Mononuclear cell (primary cell): Measurements from ENCODE around the gene PAF1. TPM values are rescaled to one million over a fixed set of nuclear protein-coding genes. Genes with fewer than 3 reads are reported as not detected.

Source experiments
- H3K27me3 ChIP-seq: 2 replicates; pipeline ENCODE4 v1.6.0; 2011; ENCODE audit warnings: low read length, control low read depth; ENCODE audit not compliant: insufficient read depth
- H3K4me1 ChIP-seq: 2 replicates; pipeline ENCODE4 v1.5.1; 2011; ENCODE audit warnings: mild to moderate bottlenecking, low read length, control low read depth; ENCODE audit not compliant: insufficient read depth
- H3K4me3 ChIP-seq: 2 replicates; pipeline ENCODE4 v1.5.1; 2011; ENCODE audit warnings: mild to moderate bottlenecking, low read length, moderate library complexity
- H3K9me3 ChIP-seq: 2 replicates; pipeline ENCODE4 v1.5.1; 2011; ENCODE audit warnings: low read depth, mild to moderate bottlenecking, control low read depth, low read length
- total RNA-seq: library from RNA; depleted of rRNA; stranded (reverse); fragments of >200 nt; gene quantifications from one replicate; pipeline ENCODE4 v1.2.3, GENCODE V29; 2012

The PAF1 gene
- total RNA-seq, 1 donor, result 26.1 TPM

DNA sequence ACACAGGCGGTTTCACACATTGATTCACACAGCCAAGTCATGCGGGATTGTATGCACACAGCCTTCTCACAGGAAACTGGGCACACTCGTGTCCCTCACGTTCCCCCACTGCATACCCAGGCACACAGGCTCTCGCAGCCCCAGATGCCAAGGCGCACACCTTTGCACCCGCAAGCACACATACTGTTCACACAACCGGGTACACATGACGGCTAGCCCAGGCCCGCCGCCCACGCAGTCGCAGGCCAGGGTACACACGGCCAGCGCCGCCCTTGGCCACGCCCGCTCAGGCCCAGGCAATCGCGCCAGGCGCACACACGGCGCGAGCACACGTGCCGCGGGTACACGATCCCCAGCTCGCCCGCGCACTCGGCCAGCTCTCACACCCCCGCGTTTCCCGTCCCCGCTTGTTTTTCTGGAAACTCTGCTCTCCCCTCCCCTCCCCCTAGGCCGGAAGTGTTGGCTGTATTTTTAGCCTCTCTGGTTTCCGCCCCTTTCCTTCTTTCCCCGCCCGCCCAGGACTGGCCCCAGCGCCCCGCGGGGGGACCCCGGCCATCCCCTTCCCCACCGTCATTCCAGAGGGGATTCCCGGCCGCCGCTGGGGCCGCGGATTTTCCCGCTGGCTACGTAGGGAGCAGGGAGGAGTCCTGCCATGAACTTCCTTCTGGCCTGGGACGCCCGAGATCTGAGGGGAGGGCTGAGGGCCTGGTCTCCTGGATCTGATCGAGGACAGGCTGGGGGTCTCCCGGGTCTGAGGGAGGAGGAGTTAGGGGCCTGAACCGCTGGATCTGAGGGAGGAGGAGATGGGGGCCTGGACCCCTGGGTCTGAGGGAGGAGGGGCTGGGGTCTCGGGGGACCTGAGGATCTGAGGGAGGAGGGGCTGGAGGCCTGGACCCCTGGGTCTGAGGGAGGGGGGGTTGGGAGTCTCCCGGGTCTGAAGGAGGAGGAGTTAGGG lies 11.7 kb upstream of the PAF1 start:
- H3K4me1 ChIP-seq, result peaks cover 84% of the 10 kb centered on the region
- H3K9me3 ChIP-seq, result no peaks in the 10 kb centered on the region
- peak overlapping the region; percentile 53 for H3K4me3 ChIP-seq
- H3K27me3 ChIP-seq, result no peaks in the 10 kb centered on the region

DNA sequence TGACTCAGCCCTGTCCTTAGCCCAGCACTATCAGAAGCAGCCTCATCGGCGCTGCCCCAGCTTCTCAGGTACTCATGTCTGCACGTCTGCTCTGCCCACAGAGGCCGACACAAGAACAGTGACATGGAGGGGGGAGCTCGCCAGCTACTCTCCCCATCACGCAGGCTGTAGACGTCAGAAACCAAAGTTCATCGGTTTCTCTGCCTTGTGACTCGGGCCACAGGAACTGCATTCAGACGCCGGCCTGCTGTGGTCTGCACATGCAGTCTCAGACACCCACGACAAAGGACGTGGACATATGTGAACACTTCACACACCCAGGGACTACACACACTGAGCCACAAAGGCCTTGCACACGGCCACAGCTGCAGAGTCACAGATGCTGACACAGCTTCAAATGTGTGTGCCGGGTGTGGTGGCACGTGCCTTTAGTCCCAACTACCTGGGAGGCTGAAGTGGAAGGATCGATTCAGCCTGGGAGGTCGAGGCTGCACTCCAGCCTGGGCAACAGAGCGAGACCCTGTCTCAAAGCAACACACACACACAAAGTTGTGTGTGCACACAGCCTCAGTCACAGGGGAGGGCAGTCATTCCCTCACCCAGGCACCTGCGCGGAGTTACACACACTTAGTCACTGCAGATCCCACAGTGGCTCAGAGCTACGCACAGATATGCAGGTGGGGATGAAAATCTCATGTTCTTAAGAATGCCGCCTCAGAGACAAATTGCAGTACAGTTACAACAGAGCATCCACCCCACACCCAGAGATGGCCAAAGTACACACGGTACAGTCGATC lies 10.8 kb upstream of the PAF1 start:
- Histone ChIP-seq H3K4me1 (peaks cover 91% of the 10 kb centered on the region), H3K9me3 (no peaks in the 10 kb centered on the region), H3K4me3 (no peak overlapping the region), H3K27me3 (no peaks in the 10 kb centered on the region)

GRCh38 chr19:39401070-39401548 lies 10.2 kb upstream of the PAF1 start:
- no peaks in the 10 kb centered on the region for H3K27me3 ChIP-seq
- H3K4me1 ChIP-seq, result peaks cover 89% of the 10 kb centered on the region
- no peak overlapping the region for H3K4me3 ChIP-seq
- H3K9me3 ChIP-seq, result no peaks in the 10 kb centered on the region

GRCh38 chr19:39400061-39400460 lies 9.2 kb upstream of the PAF1 start:
- H3K27me3 ChIP-seq, result no peaks in the 10 kb centered on the region
- H3K4me3 ChIP-seq, result no peak overlapping the region
- H3K9me3 ChIP-seq, result no peaks in the 10 kb centered on the region
- peaks cover 79% of the 10 kb centered on the region for H3K4me1 ChIP-seq

DNA sequence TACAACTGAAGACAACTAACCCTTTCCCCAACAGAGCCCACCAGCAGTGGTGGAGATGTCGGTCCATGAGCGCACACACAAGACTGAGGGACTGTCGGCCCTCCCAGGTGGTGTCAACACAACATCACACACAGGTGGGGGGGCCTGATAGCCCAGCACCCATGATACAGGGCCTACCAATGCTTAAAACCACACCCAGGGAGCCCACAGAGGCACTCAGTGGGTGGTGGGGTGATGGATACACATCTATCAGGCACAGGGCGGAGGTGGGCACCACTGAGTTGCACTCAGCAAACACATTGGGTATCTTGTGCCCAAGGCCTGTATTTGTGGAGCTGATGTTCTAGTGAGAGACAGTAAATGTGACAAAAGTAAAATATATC lies 8.8 kb upstream of the PAF1 start:
- Histone ChIP-seq H3K27me3 (no peaks in the 10 kb centered on the region), H3K9me3 (no peaks in the 10 kb centered on the region), H3K4me3 (no peak overlapping the region), H3K4me1 (peaks cover 75% of the 10 kb centered on the region)

DNA sequence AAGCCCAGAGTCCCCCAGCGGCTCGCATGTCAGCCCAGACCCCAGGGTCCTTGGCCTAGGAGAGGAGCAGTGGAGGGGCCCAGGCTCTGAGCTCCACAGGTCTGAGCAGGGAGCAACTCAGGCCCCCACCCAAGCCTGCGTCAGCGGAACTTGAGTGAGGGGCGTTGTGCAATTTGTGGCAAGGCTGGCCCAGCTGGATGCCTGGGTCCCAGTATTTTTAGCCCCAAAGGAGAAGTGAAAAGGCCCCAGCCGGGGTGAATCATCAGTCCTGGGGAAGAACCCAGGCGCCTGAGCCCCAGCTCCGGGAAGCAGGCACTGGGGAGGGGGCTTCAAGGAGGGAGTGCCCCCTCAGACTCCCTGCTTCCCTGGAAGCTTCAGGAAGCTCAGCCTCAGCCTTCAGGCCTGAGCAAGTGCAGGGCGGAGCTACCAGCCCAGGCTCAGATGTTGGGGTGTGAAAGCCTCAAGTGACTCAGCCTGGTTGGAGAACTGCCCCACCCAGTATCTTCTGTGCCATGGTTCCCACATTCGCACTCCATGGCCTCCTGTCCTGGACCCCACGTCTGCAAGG lies 7.5 kb upstream of the PAF1 start:
- Histone ChIP-seq H3K4me3 (peak overlapping the region; percentile 24), H3K4me1 (peaks cover 68% of the 10 kb centered on the region), H3K9me3 (no peaks in the 10 kb centered on the region), H3K27me3 (no peaks in the 10 kb centered on the region)

GRCh38 chr19:39397360-39398296 lies 6.7 kb upstream of the PAF1 start:
- H3K9me3 ChIP-seq, result no peaks in the 10 kb centered on the region
- H3K4me1 ChIP-seq, result peaks cover 65% of the 10 kb centered on the region
- no peaks in the 10 kb centered on the region for H3K27me3 ChIP-seq
- H3K4me3 ChIP-seq, result peak overlapping the region; percentile 24

GRCh38 chr19:39390451-39390750 lies 505 bp downstream of the PAF1 start:
- peak overlapping the region; percentile 74 for H3K4me3 ChIP-seq
- no peaks in the 10 kb centered on the region for H3K27me3 ChIP-seq
- no peaks in the 10 kb centered on the region for H3K9me3 ChIP-seq
- peaks cover 34% of the 10 kb centered on the region for H3K4me1 ChIP-seq

DNA sequence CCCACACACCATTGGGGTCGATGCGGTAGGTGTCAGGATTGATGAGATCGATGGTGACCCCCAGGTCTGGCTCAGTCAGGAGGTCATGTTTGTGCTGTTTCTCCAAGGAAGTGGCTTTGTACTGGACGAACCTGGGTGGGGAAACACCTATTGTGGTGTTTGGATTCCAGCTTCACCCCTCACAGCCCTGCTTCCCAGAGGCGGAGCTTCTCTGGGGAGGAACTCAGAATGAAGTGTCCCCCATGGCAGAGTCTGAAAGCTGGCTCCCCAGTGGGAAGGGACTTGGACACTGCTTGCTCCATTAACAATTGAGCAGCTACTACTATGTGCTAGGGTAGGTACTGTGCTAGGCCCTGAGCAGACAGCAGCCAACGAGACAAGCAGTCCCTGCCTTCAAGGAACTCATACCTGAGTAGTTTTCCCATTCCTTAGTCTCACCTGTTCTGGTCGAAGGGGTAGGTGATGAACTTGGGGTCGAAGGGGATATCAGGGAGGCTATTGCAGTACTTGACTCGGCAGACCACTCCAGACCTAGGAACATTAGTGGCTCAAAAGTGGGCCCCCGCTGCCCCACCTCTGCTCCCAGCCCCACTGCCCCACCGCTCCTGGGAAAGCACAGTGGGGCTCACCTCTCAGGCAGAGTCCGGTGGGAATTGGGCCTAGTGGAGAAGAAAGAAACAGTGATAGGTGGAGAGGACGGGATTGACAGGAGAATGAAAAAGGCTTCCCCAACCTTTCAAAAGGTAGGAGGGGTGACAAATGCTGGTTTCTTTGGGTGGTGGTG lies 1.1 kb downstream of the PAF1 start:
- H3K4me3 ChIP-seq, result peak overlapping the region; percentile 74
- H3K4me1 ChIP-seq, result peaks cover 34% of the 10 kb centered on the region
- no peaks in the 10 kb centered on the region for H3K27me3 ChIP-seq
- H3K9me3 ChIP-seq, result no peaks in the 10 kb centered on the region

DNA sequence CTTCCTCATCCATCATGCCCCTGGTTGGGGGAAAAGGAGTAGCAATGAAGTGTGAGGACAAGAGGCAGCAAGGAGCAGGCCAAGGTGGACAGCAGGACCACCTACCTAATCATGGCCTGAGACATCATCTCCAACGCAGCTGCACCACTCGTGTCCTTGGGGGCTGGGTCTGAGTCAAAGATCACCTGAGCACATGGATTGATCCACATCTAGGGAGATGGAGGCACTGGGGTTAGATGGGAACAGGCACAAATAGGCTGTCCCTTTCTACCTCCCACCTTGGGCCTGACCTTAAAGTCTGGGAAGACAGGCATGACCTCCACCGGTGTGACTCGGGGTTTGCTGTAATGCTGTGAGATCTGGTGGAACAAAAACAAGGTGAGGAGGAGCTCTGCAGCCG lies 2.2 kb downstream of the PAF1 start:
- no peak overlapping the region for H3K4me3 ChIP-seq
- H3K9me3 ChIP-seq, result no peaks in the 10 kb centered on the region
- peaks cover 30% of the 10 kb centered on the region for H3K4me1 ChIP-seq
- no peaks in the 10 kb centered on the region for H3K27me3 ChIP-seq

DNA sequence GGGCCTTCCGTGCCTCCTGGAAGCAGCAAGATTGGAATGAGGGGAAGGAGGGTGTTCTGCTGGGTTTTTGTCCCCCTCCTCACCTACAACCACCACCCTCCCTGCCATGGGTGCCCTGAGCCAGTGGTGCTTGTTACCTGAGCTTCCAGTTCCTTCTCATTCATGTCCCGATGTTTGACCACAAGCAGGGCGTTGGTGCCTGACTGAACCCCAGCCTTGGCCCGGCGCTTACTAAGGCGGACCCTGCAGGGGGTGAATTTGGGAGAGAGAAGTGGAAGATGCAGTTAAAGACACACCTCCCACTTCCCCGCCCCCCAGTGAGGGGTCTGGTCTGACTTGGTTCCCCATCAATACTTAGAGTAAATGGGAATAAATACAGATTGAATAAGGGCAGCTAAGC lies 4.3 kb downstream of the PAF1 start:
- H3K4me1 ChIP-seq, result peaks cover 15% of the 10 kb centered on the region

DNA sequence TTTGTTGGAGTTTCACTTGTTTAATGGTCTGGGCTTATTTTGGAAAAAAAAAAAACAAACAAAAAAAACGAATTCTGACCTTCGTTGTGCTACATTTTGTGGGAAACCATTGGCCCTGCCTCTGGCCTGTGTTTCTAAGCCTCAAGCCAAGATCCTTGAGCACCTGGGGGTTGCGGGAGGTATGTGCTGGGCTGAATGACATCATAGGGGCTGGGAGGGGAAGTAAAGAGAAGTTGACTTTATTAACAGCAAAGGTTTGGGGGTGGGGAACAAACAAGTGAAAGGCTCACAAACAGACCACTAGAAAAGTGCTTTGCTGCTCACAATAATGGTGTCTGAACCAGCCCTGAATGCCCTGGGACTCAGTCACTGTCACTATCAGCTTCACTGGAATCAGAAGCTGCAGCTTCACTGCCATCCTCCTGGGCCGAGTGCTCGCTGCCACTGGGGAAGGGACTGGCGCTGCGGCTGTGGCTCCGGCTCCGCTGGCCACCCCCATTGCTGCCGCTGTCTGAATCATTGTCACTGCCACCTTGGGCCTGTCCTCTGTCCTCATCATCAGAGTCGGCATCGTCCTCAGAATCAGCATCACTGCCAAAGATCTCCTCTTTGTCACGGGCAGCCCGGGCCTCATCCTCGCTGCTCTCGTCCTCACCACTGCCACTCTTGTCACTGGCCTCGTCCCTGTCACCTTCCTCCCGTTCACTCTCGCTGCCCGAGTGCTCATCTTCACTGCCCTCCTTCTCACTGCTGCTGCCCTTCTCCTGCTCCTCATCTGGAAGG lies 5.1 kb downstream of the PAF1 start:
- H3K4me3 ChIP-seq, result no peak overlapping the region
- no peaks in the 10 kb centered on the region for H3K27me3 ChIP-seq

More for the DNA sequence above, 4.3 kb downstream of the PAF1 start:
- H3K9me3 ChIP-seq, result no peaks in the 10 kb centered on the region
- no peaks in the 10 kb centered on the region for H3K27me3 ChIP-seq
- no peak overlapping the region for H3K4me3 ChIP-seq

DNA sequence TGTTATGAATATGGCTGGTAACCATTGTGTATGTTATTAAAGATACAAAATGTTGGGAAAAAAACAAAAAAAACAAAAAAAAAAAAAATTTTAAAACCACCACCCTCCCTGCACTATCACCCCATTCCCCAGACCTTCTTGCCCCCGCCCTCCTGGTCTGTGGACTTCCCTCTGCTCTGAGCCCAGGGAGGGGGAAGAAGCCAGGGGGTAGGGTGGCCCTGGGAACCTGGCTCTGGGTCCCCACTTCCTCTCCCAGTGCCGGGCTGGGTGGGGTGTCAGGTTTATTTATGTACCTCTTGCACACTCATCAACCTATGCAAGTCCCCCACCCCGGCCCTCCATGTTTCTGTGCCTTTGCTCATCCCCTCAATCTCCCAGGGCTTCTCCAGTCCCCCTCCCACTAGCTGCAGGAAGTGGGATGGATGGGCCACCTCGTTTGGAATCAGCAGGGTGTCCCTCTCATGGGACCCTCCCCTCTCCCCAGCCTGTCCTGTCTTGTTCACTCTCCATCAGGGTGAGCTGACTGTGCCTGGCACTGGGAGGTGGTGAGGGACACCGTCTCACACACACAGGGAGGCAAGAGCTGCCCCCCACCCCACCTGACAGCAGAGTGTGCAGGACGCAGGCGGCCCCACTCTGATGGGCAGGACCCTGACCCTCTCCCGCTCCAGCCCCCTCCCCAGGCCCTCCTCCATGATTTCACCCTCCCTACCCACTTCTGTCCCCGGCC lies 5.9 kb downstream of the PAF1 start:
- no peak overlapping the region for H3K4me3 ChIP-seq
- no peaks in the 10 kb centered on the region for H3K9me3 ChIP-seq
- H3K4me1 ChIP-seq, result peaks cover 9% of the 10 kb centered on the region
- H3K27me3 ChIP-seq, result no peaks in the 10 kb centered on the region

More for the DNA sequence above, 5.1 kb downstream of the PAF1 start:
- Histone ChIP-seq H3K9me3 (no peaks in the 10 kb centered on the region), H3K4me1 (peaks cover 15% of the 10 kb centered on the region)
